ENCODE measurements around the gene PEX16.

DNA sequence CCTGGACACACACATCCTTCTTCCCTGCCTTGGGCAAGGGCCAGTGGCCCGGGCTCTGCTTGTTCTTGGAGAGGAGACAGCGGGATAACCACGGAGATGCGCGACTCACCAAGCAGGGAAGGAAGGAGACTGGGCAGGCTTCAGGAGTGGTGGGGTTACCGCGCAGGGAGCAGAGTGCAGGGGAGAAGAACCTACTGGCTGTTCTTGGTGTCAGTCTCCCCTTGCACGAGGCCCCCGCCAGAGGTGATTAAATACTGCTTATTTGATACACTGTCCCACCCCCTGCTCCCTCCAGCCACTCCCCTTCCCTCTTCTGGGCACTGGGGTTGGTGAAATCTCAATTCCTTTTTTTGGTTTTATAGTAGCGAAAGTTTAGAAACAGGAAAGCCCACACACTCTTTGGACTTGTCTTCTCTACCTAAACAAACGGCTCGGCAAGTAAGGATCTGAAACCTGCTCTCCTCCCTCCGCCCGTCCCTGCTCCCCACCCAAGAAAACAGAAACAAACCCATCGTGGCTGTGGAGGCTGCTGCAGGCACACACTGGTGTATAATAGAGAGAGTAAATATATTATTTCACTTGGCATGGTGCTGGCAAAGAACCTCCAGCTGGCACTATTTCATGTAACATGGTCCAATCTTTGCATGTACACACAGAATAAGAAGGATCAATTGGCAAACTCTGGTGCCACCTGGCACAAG lies 15.6 kb upstream of the PEX16 start:
- TF ChIP-seq POLR2A (IDR thresholded peaks at IDR 0.05) (no peak), CTCF (IDR thresholded peaks at IDR 0.05) (no peak)

Measured in stomach (tissue), 4 donors.